NCI-H748 (cell line): Measurements from ENCODE around the gene PKNOX1.
"Not testable (repeated sequence)": the region's sequence is repeated elsewhere in the genome, so short reads cannot be mapped to it uniquely, and the experiment has no call there.

Experiments used
- DNase-seq: peaks from one replicate; lab custom pipeline; 2025; ENCODE audit not compliant: unreplicated experiment; lab: John Stamatoyannopoulos, UW

The PKNOX1 gene

GRCh38 chr21:43016728-43017127, 42.4 kb downstream of the PKNOX1 start:
- DNase-seq: no peak

- no peak for DNase-seq
These were observed 44.2 kb downstream of the PKNOX1 start for GRCh38 chr21:43018519-43018918.

- DNase-seq: no peak
These were observed 45.8 kb downstream of the PKNOX1 start for GRCh38 chr21:43020177-43020576.

GRCh38 chr21:43020771-43021170, 46.4 kb downstream of the PKNOX1 start:
- no peak for DNase-seq

- DNase-seq: no peak
These were observed 46.8 kb downstream of the PKNOX1 start for GRCh38 chr21:43021191-43021590.

- no peak for DNase-seq
These were observed 47.6 kb downstream of the PKNOX1 start for GRCh38 chr21:43021756-43022600.

GRCh38 chr21:43023175-43023574, 48.8 kb downstream of the PKNOX1 start:
- no peak for DNase-seq

- DNase-seq: no peak
These were observed 50.2 kb downstream of the PKNOX1 start for GRCh38 chr21:43024439-43025136.

- no peak for DNase-seq
These were observed 51.3 kb downstream of the PKNOX1 start for GRCh38 chr21:43025636-43026180.

GRCh38 chr21:43027846-43028731, 53.7 kb downstream of the PKNOX1 start:
- no peak for DNase-seq

GRCh38 chr21:43029785-43030184, 55.4 kb downstream of the PKNOX1 start:
- no peak for DNase-seq

- DNase-seq: no peak
These were observed 56.8 kb downstream of the PKNOX1 start for GRCh38 chr21:43031121-43031619.

- DNase-seq: no peak
These were observed 59.7 kb downstream of the PKNOX1 start for GRCh38 chr21:43034101-43034500.

GRCh38 chr21:43034826-43035225, 60.5 kb downstream of the PKNOX1 start:
- no peak for DNase-seq

- DNase-seq: not testable (repeated sequence)
These were observed 62.5 kb downstream of the PKNOX1 start for GRCh38 chr21:43036889-43037288.

- not testable (repeated sequence) for DNase-seq
These were observed 63.7 kb downstream of the PKNOX1 start for GRCh38 chr21:43037918-43038658.

GRCh38 chr21:43038659-43039044, 64.3 kb downstream of the PKNOX1 start:
- not testable (repeated sequence) for DNase-seq

GRCh38 chr21:43042169-43042568, 67.8 kb downstream of the PKNOX1 start:
- DNase-seq: not testable (repeated sequence)

GRCh38 chr21:43043291-43043690, 68.9 kb downstream of the PKNOX1 start:
- not testable (repeated sequence) for DNase-seq

- DNase-seq: not testable (repeated sequence)
These were observed 70.2 kb downstream of the PKNOX1 start for GRCh38 chr21:43044547-43044946.
